ENCODE measurements around the gene CACNB1. TPM values are rescaled to one million over a fixed set of nuclear protein-coding genes. Genes with fewer than 3 reads are reported as not detected.

The CACNB1 gene
- total RNA-seq, 1 experiment from 2014 or later: 20.0 TPM

DNA sequence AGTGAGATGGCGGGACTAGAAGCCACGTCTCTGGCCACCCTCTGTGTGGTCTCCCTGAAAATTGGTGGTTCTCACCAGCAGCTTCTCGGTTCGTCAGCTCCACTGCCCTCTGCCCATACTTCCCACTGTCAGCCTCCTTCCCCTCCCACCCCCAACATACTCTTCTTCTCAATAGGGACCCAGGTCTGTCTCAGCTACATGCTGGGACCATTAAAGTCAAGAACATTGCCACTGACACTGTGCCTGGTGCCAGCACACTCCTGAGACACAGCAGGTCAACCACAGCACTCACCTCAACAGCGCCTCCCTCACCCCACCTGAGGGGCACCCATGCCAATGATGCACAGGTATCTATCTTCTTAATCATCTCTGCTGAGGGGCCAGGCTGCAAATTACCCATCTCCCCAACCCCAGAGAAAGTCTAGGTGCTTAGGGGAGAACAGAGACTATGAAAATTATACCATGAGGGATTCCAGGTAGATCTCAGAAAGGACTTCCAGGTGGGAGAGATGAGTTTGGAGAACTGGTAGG is 47.3 kb downstream of the CACNB1 start:
- peaks cover 6 to 9% of the 10 kb centered on the region in 2 experiments; a peak in 3 of 5 replicates for H3K9me3 Mint-ChIP-seq
- peaks cover 0 to 5% (median 0%) of the 10 kb centered on the region in 3 experiments; a peak in 1 of 7 replicates for H3K36me3 Mint-ChIP-seq (ENCODE audit: insufficient read depth in 1 of 3, low read depth in 3 of 3)
- H3K9me3 ChIP-seq (ENCODE audit: control insufficient read depth, low read depth, low read length): no peaks in the 10 kb centered on the region
- WGBS (ENCODE audit: extremely low coverage, insufficient read length, low lambda C conversion rate): no CpG with 5 or more reads among the region's 5 CpGs
- H4K8ac ChIP-seq (replicated peaks; ENCODE audit: insufficient read length, low read depth, low read length): no peak overlapping the region
- DNase-seq: no peak
- H4K20me1 ChIP-seq (ENCODE audit: control insufficient read depth, insufficient read depth, insufficient read length): no peaks in the 10 kb centered on the region
- H3K4me3 Mint-ChIP-seq: peak overlapping the region; percentile 92 to 94; a peak in 3 of 5 replicates
- H3K79me1 ChIP-seq (ENCODE audit: insufficient read depth, low read depth, low read length, poor library complexity, severe bottlenecking): no peaks in the 10 kb centered on the region
- H3K4me1 Mint-ChIP-seq: peaks cover 14 to 34% of the 10 kb centered on the region in 2 experiments
- H3K18ac ChIP-seq (ENCODE audit: insufficient read length, low read depth, low read length): no peak overlapping the region
- H3K27ac Mint-ChIP-seq: no peak overlapping the region
- H2BK12ac ChIP-seq (ENCODE audit: insufficient read length, low read depth, low read length): no peak overlapping the region
- no peak overlapping the region for H3K27ac ChIP-seq (ENCODE audit: insufficient read length, low read depth, low read length)
- TF ChIP-seq, protein P1, sequence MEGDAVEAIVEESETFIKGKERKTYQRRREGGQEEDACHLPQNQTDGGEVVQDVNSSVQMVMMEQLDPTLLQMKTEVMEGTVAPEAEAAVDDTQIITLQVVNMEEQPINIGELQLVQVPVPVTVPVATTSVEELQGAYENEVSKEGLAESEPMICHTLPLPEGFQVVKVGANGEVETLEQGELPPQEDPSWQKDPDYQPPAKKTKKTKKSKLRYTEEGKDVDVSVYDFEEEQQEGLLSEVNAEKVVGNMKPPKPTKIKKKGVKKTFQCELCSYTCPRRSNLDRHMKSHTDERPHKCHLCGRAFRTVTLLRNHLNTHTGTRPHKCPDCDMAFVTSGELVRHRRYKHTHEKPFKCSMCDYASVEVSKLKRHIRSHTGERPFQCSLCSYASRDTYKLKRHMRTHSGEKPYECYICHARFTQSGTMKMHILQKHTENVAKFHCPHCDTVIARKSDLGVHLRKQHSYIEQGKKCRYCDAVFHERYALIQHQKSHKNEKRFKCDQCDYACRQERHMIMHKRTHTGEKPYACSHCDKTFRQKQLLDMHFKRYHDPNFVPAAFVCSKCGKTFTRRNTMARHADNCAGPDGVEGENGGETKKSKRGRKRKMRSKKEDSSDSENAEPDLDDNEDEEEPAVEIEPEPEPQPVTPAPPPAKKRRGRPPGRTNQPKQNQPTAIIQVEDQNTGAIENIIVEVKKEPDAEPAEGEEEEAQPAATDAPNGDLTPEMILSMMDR (conservative IDR thresholded peaks at IDR 0.05): no peak
- H2BK15ac ChIP-seq (ENCODE audit: low read depth, low read length): no peak overlapping the region
- H3K4me1 ChIP-seq (ENCODE audit: insufficient read depth, low read length): no peaks in the 10 kb centered on the region
- H3K23me2 ChIP-seq (ENCODE audit: insufficient read length, low read depth, low read length, poor library complexity, severe bottlenecking): peaks cover 17% of the 10 kb centered on the region
- no peak overlapping the region for H3K14ac ChIP-seq (ENCODE audit: insufficient read depth, low read length)
- no peak overlapping the region for H4K5ac ChIP-seq (ENCODE audit: insufficient read length, low read depth, low read length)
- H3K4me2 ChIP-seq (ENCODE audit: insufficient read depth, insufficient read length, low read length): no peak overlapping the region
- H3K27me3 ChIP-seq (ENCODE audit: insufficient read depth, low read length): peaks cover 9% of the 10 kb centered on the region; the same call in 1 of the 2 replicates
- H2AK5ac ChIP-seq (ENCODE audit: insufficient read length, low read length): no peak overlapping the region
- H3K4ac ChIP-seq (ENCODE audit: low read depth, low read length): no peak overlapping the region
- no peak overlapping the region for H2BK20ac ChIP-seq (ENCODE audit: low read depth, low read length, poor library complexity, severe bottlenecking)
- no peak overlapping the region for H3T11ph ChIP-seq (ENCODE audit: low read length)
- no peaks in the 10 kb centered on the region for H3K79me2 ChIP-seq (ENCODE audit: insufficient read depth, low read length)
- peaks cover 50% of the 10 kb centered on the region for H3K27me3 Mint-ChIP-seq (ENCODE audit: low read depth)
- H2AFZ ChIP-seq (ENCODE audit: low read length): no peak overlapping the region
- H4K91ac ChIP-seq (ENCODE audit: insufficient read length, low read depth, low read length): no peak overlapping the region
- H2BK5ac ChIP-seq (ENCODE audit: insufficient read length, low read length): no peak overlapping the region
- no peak overlapping the region for H2BK120ac ChIP-seq (ENCODE audit: low read depth, low read length, poor library complexity, severe bottlenecking)
- H3K9ac ChIP-seq (ENCODE audit: extremely low read depth, insufficient read length, low read length): no peak overlapping the region
- H3K56ac ChIP-seq (ENCODE audit: insufficient read length, low read depth, low read length): no peak overlapping the region
- no peak overlapping the region for H3K23ac ChIP-seq (ENCODE audit: insufficient read length, low read depth, low read length)

Data from H9 (cell line).